Measurements from ENCODE around the gene AIMP2. TPM values are rescaled to one million over a fixed set of nuclear protein-coding genes. Genes with fewer than 3 reads are reported as not detected.

AIMP2 gene
- total RNA-seq = 28.0 and 36.1 TPM in 2 replicates

GRCh38 chr7:6008668-6009611 is at the start of gene AIMP2, which contains the start of gene PMS2:
TSS of gene AIMP2 (plus strand) at chr7:6009272. CDS start at chr7:6009364, 92 bp downstream.
TSS of gene PMS2 (minus strand) at chr7:6009049. CDS start at chr7:6009019, 30 bp downstream.

GRCh38 chr7:5970347-5970911 is 38.6 kb upstream of the AIMP2 start, which contains the start of gene RSPH10B:
TSS of gene RSPH10B (minus strand) at chr7:5970689. CDS start at chr7:5967116, 3,573 bp downstream.

GRCh38 chr7:6030988-6031387 is 21.9 kb downstream of the AIMP2 start, which contains the start of gene ANKRD61:
TSS of gene ANKRD61 (plus strand) at chr7:6031376. CDS start at chr7:6031376, 0 bp downstream.

Other genes starting within 250 kb of the AIMP2 start
- gene RNF216, start 227.6 kb upstream of the AIMP2 start, total RNA-seq = 37.7 and 40.0 TPM in 2 replicates
- gene OCM, start 128.5 kb upstream of the AIMP2 start, total RNA-seq = not detected in 2 replicates
- gene CCZ1, start 110.5 kb upstream of the AIMP2 start, total RNA-seq = 35.2 and 43.1 TPM in 2 replicates
- 0.13 and 0.63 TPM in 2 replicates for gene RSPH10B, start 38.6 kb upstream of the AIMP2 start, total RNA-seq
- gene PMS2, start 223 bp upstream of the AIMP2 start, total RNA-seq = 15.5 and 17.5 TPM in 2 replicates
- gene ANKRD61, start 22.1 kb downstream of the AIMP2 start, total RNA-seq = 0.13 TPM in 1 of 2 replicates, not detected in the other
- 147 and 178 TPM in 2 replicates for gene EIF2AK1, start 49.9 kb downstream of the AIMP2 start, total RNA-seq
- 4.6 TPM in 2 replicates for gene USP42, start 95.7 kb downstream of the AIMP2 start, total RNA-seq

All from smooth muscle cell of the pulmonary artery (primary cell).